Neural progenitor cell (in vitro differentiated cells): ENCODE results near the gene CRHR1. TPM values are rescaled to one million over a fixed set of nuclear protein-coding genes. Genes with fewer than 3 reads are reported as not detected.
A peak's percentile ranks its signal among the peaks of the same experiment; 100 is the strongest.

Source experiments
- DNase-seq: peaks from one replicate; pipeline ENCODE4 v3.0.0-alpha.2; 2016; ENCODE audit warnings: low spot score
- H2AFZ ChIP-seq: fragments of 200-600 bp; sonication (generic); replicated peaks from 2 replicates; pipeline ENCODE4 v1.6.1; 2016; ENCODE audit warnings: antibody characterized with exemption
- H3F3A ChIP-seq: fragments of 200-600 bp; sonication (generic); 2 replicates; pipeline ENCODE4 v1.6.1; 2016; ENCODE audit warnings: antibody characterized with exemption, low read depth
- H3K27ac ChIP-seq: fragments of 200-600 bp; sonication (generic); 2 replicates; pipeline ENCODE4 v1.5.1; 2016; ENCODE audit warnings: mild to moderate bottlenecking
- H3K27me3 ChIP-seq: fragments of 200-600 bp; sonication (generic); 2 replicates; pipeline ENCODE4 v1.6.1; 2016; ENCODE audit warnings: mild to moderate bottlenecking, moderate library complexity
- H3K36me3 ChIP-seq: fragments of 200-600 bp; sonication (generic); 2 replicates; pipeline ENCODE4 v1.5.1; 2016
- H3K4me1 ChIP-seq: fragments of 200-600 bp; sonication (generic); 2 replicates; pipeline ENCODE4 v1.6.1; 2016; ENCODE audit warnings: mixed run types
- H3K4me2 ChIP-seq: fragments of 200-600 bp; sonication (generic); 2 replicates; pipeline ENCODE4 v1.6.1; 2016
- H3K4me3 ChIP-seq: fragments of 200-600 bp; sonication (generic); 2 replicates; pipeline ENCODE4 v1.5.1; 2016
- H3K79me2 ChIP-seq: fragments of 200-600 bp; sonication (generic); 2 replicates; pipeline ENCODE4 v1.6.1; 2016; ENCODE audit warnings: low read depth
- H3K9ac ChIP-seq: fragments of 200-600 bp; sonication (generic); 2 replicates; pipeline ENCODE4 v1.6.1; 2016
- H3K9me3 ChIP-seq: fragments of 200-600 bp; sonication (generic); 2 replicates; pipeline ENCODE4 v1.5.1; 2016; ENCODE audit warnings: low read depth
- H4K20me1 ChIP-seq: fragments of 200-600 bp; sonication (generic); 2 replicates; pipeline ENCODE4 v1.6.1; 2016; ENCODE audit warnings: low read depth
- H3K27ac Mint-ChIP-seq: 3 replicates; pipeline ENCODE4 v1.8.0; 2021; ENCODE audit warnings: mixed read lengths
- H3K27me3 Mint-ChIP-seq: 2 replicates; pipeline ENCODE4 v1.8.0; 2022; ENCODE audit warnings: low read depth, mild to moderate bottlenecking, inconsistent platforms, moderate library complexity, mixed read lengths; ENCODE audit not compliant: insufficient read depth
- H3K36me3 Mint-ChIP-seq: 3 replicates; pipeline ENCODE4 v1.8.0; 2021; ENCODE audit warnings: mixed read lengths
- H3K4me1 Mint-ChIP-seq: 3 replicates; pipeline ENCODE4 v1.8.0; 2021; ENCODE audit warnings: mixed read lengths
- H3K4me3 Mint-ChIP-seq: 3 replicates; pipeline ENCODE4 v1.8.0; 2021; ENCODE audit warnings: mild to moderate bottlenecking, moderate library complexity, mixed read lengths
- H3K9me3 Mint-ChIP-seq: 3 replicates; pipeline ENCODE4 v1.8.0; 2020; ENCODE audit warnings: mixed read lengths
- CTCF ChIP-seq: fragments of 200-600 bp; sonication (generic); IDR thresholded peaks from 2 replicates; pipeline ENCODE4 v1.5.1; 2017; ENCODE audit warnings: antibody characterized with exemption, mild to moderate bottlenecking
- EZH2 ChIP-seq: fragments of 200-600 bp; sonication (generic); IDR thresholded peaks from 2 replicates; pipeline ENCODE4 v1.6.1; 2017; ENCODE audit warnings: antibody characterized with exemption, mild to moderate bottlenecking, moderate library complexity
- EZH2phosphoT487 ChIP-seq: fragments of 200-600 bp; sonication (generic); IDR thresholded peaks from 2 replicates; pipeline ENCODE4 v1.6.1; 2017; ENCODE audit warnings: antibody characterized with exemption
- total RNA-seq: library from RNA; depleted of rRNA; stranded (reverse); fragments of >200 nt; gene quantifications from 2 replicates; pipeline ENCODE4 v1.2.3, GENCODE V29; 2015; ENCODE audit warnings: low replicate concordance

The CRHR1 gene
- total RNA-seq, 1 donor from 2014 or later, result 3.4 TPM

- Histone ChIP-seq H3K79me2 (no peaks in the 10 kb centered on the region), H3K4me3 (no peak overlapping the region), H4K20me1 (no peaks in the 10 kb centered on the region), H3K4me2 (no peak overlapping the region), H3K27ac (no peak overlapping the region), H3K27me3 (no peaks in the 10 kb centered on the region), H3K36me3 (no peaks in the 10 kb centered on the region), H3K9ac (no peak overlapping the region), H3F3A (no peaks in the 10 kb centered on the region), H2AFZ (no peak overlapping the region), H3K4me1 (no peaks in the 10 kb centered on the region), H3K9me3 (no peaks in the 10 kb centered on the region)
- TF ChIP-seq EZH2phosphoT487 (no peak), CTCF (peak; percentile 7), EZH2 (no peak)
- H3K27ac Mint-ChIP-seq, result no peak overlapping the region
- H3K36me3 Mint-ChIP-seq, result no peaks in the 10 kb centered on the region
- H3K27me3 Mint-ChIP-seq, result peaks cover 9% of the 10 kb centered on the region
- no peak for DNase-seq
- H3K4me1 Mint-ChIP-seq, result no peaks in the 10 kb centered on the region
- H3K4me3 Mint-ChIP-seq, result no peak overlapping the region
- no peaks in the 10 kb centered on the region for H3K9me3 Mint-ChIP-seq
Measured at GRCh38 chr17:45824475-45824874, 40.4 kb downstream of the CRHR1 start.

- Histone ChIP-seq H3K4me3 (no peak overlapping the region), H3K4me1 (no peaks in the 10 kb centered on the region), H2AFZ (no peak overlapping the region), H3K27ac (no peak overlapping the region), H3F3A (no peaks in the 10 kb centered on the region), H3K9me3 (no peaks in the 10 kb centered on the region), H3K4me2 (no peak overlapping the region), H3K36me3 (no peaks in the 10 kb centered on the region), H3K27me3 (no peaks in the 10 kb centered on the region), H3K9ac (no peak overlapping the region), H4K20me1 (no peaks in the 10 kb centered on the region), H3K79me2 (no peaks in the 10 kb centered on the region)
- no peaks in the 10 kb centered on the region for H3K36me3 Mint-ChIP-seq
- DNase-seq, result peak; percentile 36
- H3K27me3 Mint-ChIP-seq, result peaks cover 8% of the 10 kb centered on the region
- H3K4me1 Mint-ChIP-seq, result no peaks in the 10 kb centered on the region
- no peaks in the 10 kb centered on the region for H3K9me3 Mint-ChIP-seq
- no peak overlapping the region for H3K4me3 Mint-ChIP-seq
- TF ChIP-seq EZH2 (no peak), CTCF (no peak), EZH2phosphoT487 (no peak)
- no peak overlapping the region for H3K27ac Mint-ChIP-seq
Measured at GRCh38 chr17:45824901-45825492, 40.9 kb downstream of the CRHR1 start.

GRCh38 chr17:45825792-45826191, 41.7 kb downstream of the CRHR1 start:
- H3K4me2 ChIP-seq, result no peak overlapping the region
- no peaks in the 10 kb centered on the region for H3K9me3 ChIP-seq
- no peak for DNase-seq
- no peaks in the 10 kb centered on the region for H3K4me1 ChIP-seq
- H3K4me3 ChIP-seq, result no peak overlapping the region
- no peaks in the 10 kb centered on the region for H3K79me2 ChIP-seq
- Mint-ChIP-seq H3K4me3 (no peak overlapping the region), H3K27ac (no peak overlapping the region), H3K27me3 (peaks cover 8% of the 10 kb centered on the region), H3K36me3 (no peaks in the 10 kb centered on the region), H3K4me1 (no peaks in the 10 kb centered on the region), H3K9me3 (no peaks in the 10 kb centered on the region)
- H3K36me3 ChIP-seq, result no peaks in the 10 kb centered on the region
- no peak for TF ChIP-seq EZH2phosphoT487
- no peak for TF ChIP-seq CTCF
- no peak for TF ChIP-seq EZH2
- H4K20me1 ChIP-seq, result no peaks in the 10 kb centered on the region
- no peaks in the 10 kb centered on the region for H3K27me3 ChIP-seq
- no peak overlapping the region for H2AFZ ChIP-seq
- no peaks in the 10 kb centered on the region for H3F3A ChIP-seq
- H3K9ac ChIP-seq, result no peak overlapping the region
- H3K27ac ChIP-seq, result no peak overlapping the region
